Keratinocyte (primary cell): ENCODE results near the gene DLX1. TPM values are rescaled to one million over a fixed set of nuclear protein-coding genes. Genes with fewer than 3 reads are reported as not detected.

Source experiments
- DNase-seq: peaks from one replicate; pipeline ENCODE4 v3.0.0-alpha.2; 2011; ENCODE audit warnings: low read depth, missing footprints, low spot score
- FAIRE-seq: peaks from 2 replicates; lab custom pipeline; 2011; peaks lifted over from hg19 to GRCh38; lab: Jason Lieb, UNC
- H2AFZ ChIP-seq: 2 replicates; pipeline ENCODE4 v1.6.0; 2012; ENCODE audit warnings: low read length, control low read depth, inconsistent platforms; ENCODE audit not compliant: control insufficient read depth
- H3K27ac ChIP-seq: 2 replicates; pipeline ENCODE4 v1.5.1; 2011; ENCODE audit warnings: low read length; ENCODE audit not compliant: control insufficient read depth, insufficient read depth
- H3K27me3 ChIP-seq: 3 replicates; pipeline ENCODE4 v1.6.0; 2011; ENCODE audit warnings: low read length; ENCODE audit not compliant: control insufficient read depth, insufficient read depth; ENCODE audit errors: extremely low read depth
- H3K36me3 ChIP-seq, 2 experiments: 2 replicates in 1 of 2; 3 replicates in 1 of 2; pipeline ENCODE4 v1.5.1; 2011; ENCODE audit warnings: low read length in 2 of 2, mild to moderate bottlenecking in 1 of 2; ENCODE audit not compliant: control insufficient read depth in 2 of 2, insufficient read depth in 2 of 2; ENCODE audit errors: extremely low read depth in 1 of 2
- H3K4me1 ChIP-seq: 3 replicates; pipeline ENCODE4 v1.5.1; 2011; ENCODE audit warnings: low read length; ENCODE audit not compliant: control insufficient read depth, insufficient read depth; ENCODE audit errors: extremely low read depth
- H3K4me2 ChIP-seq: 3 replicates; pipeline ENCODE4 v1.6.0; 2011; ENCODE audit warnings: low read depth, low read length; ENCODE audit not compliant: control insufficient read depth, insufficient read depth; ENCODE audit errors: extremely low read depth
- H3K4me3 ChIP-seq, 3 experiments: fragments of 200-600 bp in 1 of 3; sonication (generic) in 1 of 3; 2 replicates in 2 of 3; 3 replicates in 1 of 3; pipeline ENCODE4 v1.5.1; 2011 to 2016; ENCODE audit warnings: low read length in 3 of 3, mild to moderate bottlenecking in 3 of 3, control low read depth in 2 of 3, inconsistent platforms in 1 of 3, low read depth in 1 of 3, mixed read lengths in 1 of 3, mixed run types in 1 of 3, moderate library complexity in 1 of 3; ENCODE audit not compliant: control insufficient read depth in 2 of 3, insufficient read depth in 2 of 3; ENCODE audit errors: extremely low read depth in 1 of 3
- H3K79me2 ChIP-seq: 2 replicates; pipeline ENCODE4 v1.6.0; 2012; ENCODE audit warnings: low read length; ENCODE audit not compliant: control insufficient read depth, insufficient read depth
- H3K9ac ChIP-seq: 3 replicates; pipeline ENCODE4 v1.6.0; 2011; ENCODE audit warnings: low read length; ENCODE audit not compliant: control insufficient read depth, insufficient read depth; ENCODE audit errors: extremely low read depth
- H3K9me1 ChIP-seq: 3 replicates; pipeline ENCODE4 v1.6.0; 2011; ENCODE audit warnings: low read length; ENCODE audit not compliant: control insufficient read depth, insufficient read depth; ENCODE audit errors: extremely low read depth
- H3K9me3 ChIP-seq: 2 replicates; pipeline ENCODE4 v1.5.1; 2012; ENCODE audit warnings: low read depth, low read length; ENCODE audit not compliant: control insufficient read depth
- H4K20me1 ChIP-seq: 3 replicates; pipeline ENCODE4 v1.6.0; 2011; ENCODE audit warnings: low read length; ENCODE audit not compliant: control insufficient read depth, insufficient read depth; ENCODE audit errors: extremely low read depth
- EZH2 ChIP-seq: IDR thresholded peaks from one replicate; pipeline ENCODE4 v1.6.1; 2012; ENCODE audit warnings: inconsistent platforms, mild to moderate bottlenecking, low read length, moderate library complexity
- dilution Hi-C: fragments of 300-500 bp; cut with MboI; formaldehyde crosslinking; loops from one replicate; pipeline ENCODE4 v1.7.0; 2020; ENCODE audit warnings: low sequenced_read_pairs; ENCODE audit not compliant: extremely low pct_ligation_motif_present
- polyA plus RNA-seq, 5 experiments: library from polyadenylated mRNA; depleted of rRNA in 3 of 5; stranded (reverse) in 3 of 5; stranded (forward) in 1 of 5; unstranded in 1 of 5; fragments of >200 nt; gene quantifications; 1 replicate in 1 of 5; 2 replicates in 3 of 5; 3 replicates in 1 of 5; pipeline versions ENCODE4 v1.2.1 to v1.2.3, GENCODE V29; 2011 to 2012; ENCODE audit warnings: missing spikeins in 2 of 5, low read depth in 1 of 5, low replicate concordance in 1 of 5
- TF ChIP-seq, protein P1 (sequence below), 3 experiments: IDR thresholded peaks in 1 of 3; conservative IDR thresholded peaks in 1 of 3; optimal IDR thresholded peaks in 1 of 3; 2 replicates in 2 of 3; 3 replicates in 1 of 3; pipeline versions ENCODE3 to v1.5.1; 2011; ENCODE audit warnings: low read length in 3 of 3, mild to moderate bottlenecking in 3 of 3, moderate library complexity in 2 of 3, control low read depth in 1 of 3, inconsistent platforms in 1 of 3; ENCODE audit not compliant: insufficient read depth in 2 of 3; ENCODE audit errors: extremely low read depth in 1 of 3

Gene DLX1
- polyA plus RNA-seq, 1 donor (not counting 4 experiments of a cell fraction or from before 2014, with no cell fraction given), result 0.88 TPM

DNA sequence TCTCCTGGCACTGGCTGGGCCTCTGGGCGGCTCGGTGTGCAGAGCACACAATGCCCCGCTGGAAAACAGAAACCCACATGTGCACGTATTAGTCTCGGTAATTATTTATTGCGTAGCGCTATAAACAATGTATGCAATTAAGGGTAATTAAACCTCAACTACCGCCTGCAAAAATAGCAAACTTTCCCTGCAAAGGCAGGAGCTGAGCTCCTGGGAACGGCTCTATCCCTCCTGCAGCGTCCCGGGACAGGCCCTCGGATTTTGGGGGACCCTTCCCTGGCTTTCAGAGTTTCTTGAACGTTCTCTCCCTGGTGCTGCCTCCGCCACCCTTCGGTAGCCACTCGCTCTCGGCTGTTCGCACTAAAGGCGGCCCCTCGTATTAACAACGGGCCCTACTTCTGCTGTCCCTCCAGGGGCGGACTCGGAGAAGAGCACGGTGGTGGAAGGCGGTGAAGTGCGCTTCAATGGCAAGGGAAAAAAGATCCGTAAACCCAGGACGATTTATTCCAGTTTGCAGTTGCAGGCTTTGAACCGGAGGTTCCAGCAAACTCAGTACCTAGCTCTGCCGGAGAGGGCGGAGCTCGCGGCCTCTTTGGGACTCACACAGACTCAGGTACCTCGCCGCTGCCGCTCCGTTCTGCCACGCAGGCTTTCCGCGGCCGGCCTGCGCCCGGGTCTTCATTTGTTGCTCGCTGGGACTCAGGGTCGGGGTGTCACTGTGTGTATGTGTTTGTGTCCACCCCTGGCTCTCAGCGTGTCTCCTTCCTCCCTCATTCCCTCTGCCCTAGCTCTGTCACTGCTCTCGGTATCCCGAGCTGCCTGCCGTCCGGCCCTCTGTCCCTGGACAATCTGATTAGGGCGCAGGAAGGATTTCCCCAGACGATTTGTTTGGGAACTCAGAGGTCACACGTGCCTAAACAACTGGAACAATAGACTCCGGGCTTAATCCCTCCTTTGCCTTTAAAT, 1.2 kb downstream of the DLX1 start:
- H3K4me1 ChIP-seq, result peaks cover 34% of the 10 kb centered on the region
- FAIRE-seq, result no peak
- H3K9me1 ChIP-seq, result no peaks in the 10 kb centered on the region
- H2AFZ ChIP-seq, result peak overlapping the region; percentile 96
- H4K20me1 ChIP-seq, result no peaks in the 10 kb centered on the region
- H3K79me2 ChIP-seq, result no peaks in the 10 kb centered on the region
- H3K27ac ChIP-seq, result no peak overlapping the region
- peaks cover 89% of the 10 kb centered on the region for H3K27me3 ChIP-seq
- H3K4me3 ChIP-seq, result peak overlapping the region; percentile 44 to 75 (median 69)
- dilution Hi-C loops, result no loop called here
- TF ChIP-seq EZH2, result peak; percentile 64
- TF ChIP-seq, protein P1, sequence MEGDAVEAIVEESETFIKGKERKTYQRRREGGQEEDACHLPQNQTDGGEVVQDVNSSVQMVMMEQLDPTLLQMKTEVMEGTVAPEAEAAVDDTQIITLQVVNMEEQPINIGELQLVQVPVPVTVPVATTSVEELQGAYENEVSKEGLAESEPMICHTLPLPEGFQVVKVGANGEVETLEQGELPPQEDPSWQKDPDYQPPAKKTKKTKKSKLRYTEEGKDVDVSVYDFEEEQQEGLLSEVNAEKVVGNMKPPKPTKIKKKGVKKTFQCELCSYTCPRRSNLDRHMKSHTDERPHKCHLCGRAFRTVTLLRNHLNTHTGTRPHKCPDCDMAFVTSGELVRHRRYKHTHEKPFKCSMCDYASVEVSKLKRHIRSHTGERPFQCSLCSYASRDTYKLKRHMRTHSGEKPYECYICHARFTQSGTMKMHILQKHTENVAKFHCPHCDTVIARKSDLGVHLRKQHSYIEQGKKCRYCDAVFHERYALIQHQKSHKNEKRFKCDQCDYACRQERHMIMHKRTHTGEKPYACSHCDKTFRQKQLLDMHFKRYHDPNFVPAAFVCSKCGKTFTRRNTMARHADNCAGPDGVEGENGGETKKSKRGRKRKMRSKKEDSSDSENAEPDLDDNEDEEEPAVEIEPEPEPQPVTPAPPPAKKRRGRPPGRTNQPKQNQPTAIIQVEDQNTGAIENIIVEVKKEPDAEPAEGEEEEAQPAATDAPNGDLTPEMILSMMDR (optimal IDR thresholded peaks at IDR 0.05 in 1 of 3, IDR thresholded peaks at IDR 0.05 in 1 of 3, conservative IDR thresholded peaks at IDR 0.05 in 1 of 3; ENCODE audit: extremely low read depth in 1 of 3, insufficient read depth in 2 of 3, low read length in 3 of 3), result peak; percentile 8 to 55 (median 29)
- H3K4me2 ChIP-seq, result peak overlapping the region; percentile 87
- peak overlapping the region; percentile 75 for H3K9ac ChIP-seq
- no peaks in the 10 kb centered on the region for H3K9me3 ChIP-seq
- DNase-seq, result no peak
- H3K36me3 ChIP-seq, result no peaks in the 10 kb centered on the region

DNA sequence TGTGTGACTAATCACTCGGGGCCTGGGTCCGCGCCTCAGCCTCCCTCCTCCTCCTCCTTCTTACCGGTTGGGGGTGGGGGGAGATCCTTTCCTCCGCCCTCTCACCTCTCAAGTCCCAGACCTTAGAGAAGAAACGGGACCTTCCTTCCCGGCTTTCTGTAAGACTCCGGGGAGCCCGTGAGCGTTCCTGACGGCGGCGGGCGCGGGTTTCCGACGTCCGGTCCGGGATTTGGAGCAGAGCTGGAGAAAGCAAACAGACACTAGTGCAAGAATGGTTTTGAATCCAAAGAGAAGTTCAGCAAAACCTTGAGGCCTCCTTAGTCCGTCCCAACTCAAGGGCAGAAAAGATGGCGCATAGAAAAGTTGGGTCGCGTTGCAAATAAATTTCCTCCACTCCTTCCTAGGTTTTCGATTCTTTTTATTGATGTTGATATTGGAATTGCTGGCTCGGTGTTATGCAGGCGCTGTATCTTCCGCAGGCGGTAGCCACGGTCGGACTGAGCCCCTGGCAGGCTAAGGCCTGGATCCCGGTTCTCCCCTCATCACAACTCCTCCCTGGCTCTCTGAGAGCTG, 2.0 kb downstream of the DLX1 start:
- Histone ChIP-seq H3K27ac (no peak overlapping the region), H3K27me3 (peaks cover 89% of the 10 kb centered on the region), H3K9ac (peak overlapping the region; percentile 50), H3K4me3 (peak overlapping the region in 2 of 3 experiments; percentile 2 to 69), H2AFZ (no peak overlapping the region), H3K9me3 (no peaks in the 10 kb centered on the region), H3K4me2 (peak overlapping the region; percentile 87), H3K9me1 (no peaks in the 10 kb centered on the region), H4K20me1 (no peaks in the 10 kb centered on the region), H3K4me1 (peaks cover 34% of the 10 kb centered on the region), H3K36me3 (no peaks in the 10 kb centered on the region), H3K79me2 (no peaks in the 10 kb centered on the region)
- DNase-seq, result no peak
- dilution Hi-C loops, result no loop called here
- no peak for FAIRE-seq
- TF ChIP-seq, protein P1 (optimal IDR thresholded peaks at IDR 0.05 in 1 of 3, IDR thresholded peaks at IDR 0.05 in 1 of 3, conservative IDR thresholded peaks at IDR 0.05 in 1 of 3; ENCODE audit: extremely low read depth in 1 of 3, insufficient read depth in 2 of 3, low read length in 3 of 3), result no peak
- TF ChIP-seq EZH2, result peak; percentile 2
